ENCODE data around the gene CRYM.
"Not testable (repeated sequence)": the region's sequence is repeated elsewhere in the genome, so short reads cannot be mapped to it uniquely, and the experiment has no call there.

The CRYM gene

GRCh38 chr16:21277045-21277926 lies 804 bp downstream of the CRYM start:
- no peak for DNase-seq (ENCODE audit: low read depth)

DNA sequence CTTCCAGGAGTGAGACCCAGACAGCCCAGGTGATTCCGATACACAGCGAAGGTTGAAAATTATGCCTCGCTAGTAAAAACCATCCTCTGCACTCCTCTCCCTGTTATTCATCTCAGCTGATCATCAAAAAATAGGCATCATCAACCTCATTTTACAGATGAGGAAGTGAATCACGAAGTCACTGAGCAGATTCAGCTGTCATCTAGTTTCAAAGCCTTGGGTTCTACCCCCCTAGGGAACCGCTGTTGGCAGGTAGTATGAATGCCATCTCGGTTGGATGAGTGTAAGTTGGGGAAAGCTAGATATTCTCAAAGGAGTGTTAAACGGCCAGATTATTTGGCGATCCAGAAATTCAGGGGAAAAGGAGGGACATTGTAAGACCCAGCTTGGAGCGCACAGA lies 2.0 kb downstream of the CRYM start:
- no peak for DNase-seq (ENCODE audit: low read depth)

DNA sequence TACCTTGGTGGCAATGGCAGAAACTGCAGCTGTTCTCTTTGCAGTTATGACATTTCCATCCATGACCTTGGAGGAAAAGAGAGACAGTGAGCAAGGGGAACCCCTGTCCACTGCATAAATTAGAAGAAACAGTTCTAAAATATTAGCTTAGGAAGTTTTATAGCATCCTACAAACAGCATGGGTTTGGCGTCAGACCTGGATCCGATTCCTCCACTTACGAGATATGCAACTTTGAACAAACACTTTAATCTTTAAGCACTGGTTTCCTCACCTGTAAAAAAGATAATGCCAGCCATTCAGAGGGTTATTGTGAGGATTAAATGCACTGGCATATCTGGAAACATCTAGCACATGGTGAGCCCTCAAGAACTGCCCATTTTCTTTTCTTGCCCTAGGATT lies 2.6 kb downstream of the CRYM start:
- no peak for DNase-seq (ENCODE audit: low read depth)

- no peak for DNase-seq (ENCODE audit: low read depth)
Observed at GRCh38 chr16:21274172-21274726, 3.8 kb downstream of the CRYM start.

GRCh38 chr16:21272763-21273162 lies 5.3 kb downstream of the CRYM start:
- DNase-seq (ENCODE audit: low read depth), result not testable (repeated sequence)

DNA sequence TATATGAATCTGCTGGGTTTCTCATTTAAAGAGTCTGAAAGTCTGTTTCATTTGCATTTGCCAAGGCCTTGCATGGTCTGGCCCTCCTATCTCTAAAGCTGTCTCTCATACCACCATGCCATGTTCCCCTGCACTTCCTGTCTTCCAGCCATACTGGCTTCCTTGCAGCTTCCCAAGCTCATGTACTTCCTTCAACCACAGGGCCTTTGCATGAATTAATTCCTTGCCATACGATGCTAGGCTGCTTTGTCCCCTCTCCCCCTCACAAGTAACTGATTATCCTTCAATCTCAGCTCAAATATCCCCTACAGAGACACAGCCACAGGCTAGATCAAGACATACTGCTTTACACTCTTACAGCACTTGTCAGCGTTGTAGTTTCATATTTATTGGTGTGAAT lies 5.8 kb downstream of the CRYM start:
- no peak for DNase-seq (ENCODE audit: low read depth)

GRCh38 chr16:21268236-21268635 lies 9.9 kb downstream of the CRYM start:
- DNase-seq (ENCODE audit: low read depth), result no peak

- DNase-seq (ENCODE audit: low read depth), result no peak
Observed at GRCh38 chr16:21267298-21267697, 10.8 kb downstream of the CRYM start.

- no peak for DNase-seq (ENCODE audit: low read depth)
Observed at GRCh38 chr16:21265104-21265837, 12.8 kb downstream of the CRYM start.

DNA sequence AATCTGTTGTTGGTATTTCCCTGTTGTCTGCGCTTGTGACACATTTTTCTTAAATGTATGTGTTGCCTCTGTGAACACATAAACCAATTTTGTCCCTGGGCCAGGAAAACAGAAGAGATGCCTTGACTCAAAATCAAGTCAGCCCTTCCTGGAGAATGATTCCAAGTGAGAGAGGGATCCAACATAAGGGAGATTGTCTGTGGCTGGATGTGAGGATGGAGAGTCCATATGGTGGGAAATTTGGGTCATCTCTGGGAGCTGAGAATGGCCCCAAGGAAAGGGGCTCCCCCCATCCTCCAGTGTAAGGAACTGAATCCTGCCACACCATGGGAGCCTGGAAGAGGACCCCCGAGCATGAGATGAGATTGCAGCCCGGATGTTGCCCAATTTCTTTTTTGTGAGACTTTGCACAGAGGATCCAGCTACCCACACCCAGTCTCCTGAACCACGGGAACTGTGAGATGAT lies 13.5 kb downstream of the CRYM start:
- no peak for DNase-seq (ENCODE audit: low read depth)

DNA sequence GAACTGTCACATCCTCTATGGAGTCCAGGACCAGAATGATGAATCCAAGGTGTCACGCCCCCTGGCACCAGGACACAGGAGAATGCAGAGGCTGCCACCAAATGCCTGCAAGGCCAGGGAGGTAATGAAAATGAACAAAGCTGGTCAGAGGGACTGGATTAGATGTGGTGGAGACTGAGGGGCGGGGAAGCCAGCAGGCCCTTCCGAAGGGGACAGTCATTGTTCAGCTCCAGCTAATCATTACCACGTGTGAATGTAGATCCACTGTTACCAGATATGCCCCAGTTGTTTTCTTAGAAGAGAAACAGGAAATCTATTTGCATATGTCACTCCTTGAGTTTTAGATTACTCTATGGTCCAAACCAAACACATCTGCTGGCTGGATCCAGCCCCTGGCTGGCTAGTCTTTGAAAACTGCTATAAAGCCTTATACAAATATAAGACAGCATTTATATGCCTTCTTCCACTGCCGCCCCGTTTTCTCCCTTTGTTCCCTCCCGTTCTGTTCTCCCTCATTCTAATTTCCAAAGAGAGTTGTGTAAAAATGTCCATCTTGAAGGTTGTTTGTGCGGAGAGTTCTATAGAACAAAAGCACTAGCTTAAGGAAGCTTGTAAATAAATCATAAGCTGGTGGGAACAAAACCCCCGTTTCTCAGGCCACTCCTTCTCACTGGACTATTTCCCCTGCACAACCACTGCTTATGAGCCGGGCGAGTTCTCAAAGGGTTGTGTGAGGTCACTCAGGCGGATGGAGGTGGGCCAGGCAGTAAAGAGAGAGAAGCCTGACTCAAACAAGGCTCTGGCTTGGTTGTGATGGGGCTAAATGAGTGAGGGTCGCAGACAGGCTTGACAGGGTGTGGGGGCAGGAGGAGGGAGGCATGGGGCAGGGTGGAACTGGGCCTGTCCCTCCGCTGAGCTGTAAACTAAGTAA lies 14.2 kb downstream of the CRYM start:
- DNase-seq (ENCODE audit: low read depth), result no peak

DNA sequence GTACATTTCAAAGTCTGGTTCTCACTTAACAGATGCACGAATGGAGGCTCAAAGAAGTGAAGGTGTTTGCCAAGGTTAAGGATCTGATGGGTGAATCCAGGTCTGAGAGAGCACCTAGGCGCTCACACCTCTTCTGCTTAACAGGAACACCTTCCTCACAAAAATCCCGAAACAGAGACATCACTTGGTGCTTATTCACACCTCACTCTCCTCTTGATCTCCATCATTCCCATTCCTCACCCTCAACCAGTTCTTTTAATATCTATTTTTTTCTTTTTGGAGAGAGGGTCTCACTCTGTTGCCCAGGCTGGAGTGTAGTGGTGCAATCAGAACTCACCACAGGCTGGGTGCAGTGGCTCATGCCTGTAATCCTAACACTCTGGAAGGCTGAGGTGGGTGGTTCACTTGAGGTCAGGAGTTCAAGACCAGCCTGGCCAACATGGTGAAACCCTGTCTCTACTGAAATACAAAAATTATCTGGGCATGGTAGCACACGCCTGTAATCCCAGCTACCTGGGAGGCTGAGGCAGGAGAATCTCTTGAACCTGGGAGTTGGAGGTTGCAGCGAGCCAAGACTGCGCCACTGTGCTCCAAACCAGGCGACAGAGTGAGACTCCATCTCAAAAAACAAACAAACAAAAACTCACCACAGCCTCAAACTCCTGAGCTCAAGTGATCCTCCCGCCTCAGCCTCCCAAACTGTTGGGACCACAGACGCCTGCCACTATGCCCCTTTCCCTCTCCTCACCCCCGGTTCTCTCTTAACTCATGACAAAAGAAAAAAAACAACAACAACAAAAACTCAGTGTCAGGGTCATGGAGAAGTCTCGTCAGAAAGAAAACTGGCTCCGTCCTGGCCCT lies 15.1 kb downstream of the CRYM start:
- no peak for DNase-seq (ENCODE audit: low read depth)

GRCh38 chr16:21260870-21261791 lies 17.0 kb downstream of the CRYM start:
- no peak for DNase-seq (ENCODE audit: low read depth)

GRCh38 chr16:21257284-21257683 lies 20.8 kb downstream of the CRYM start:
- DNase-seq (ENCODE audit: low read depth), result no peak

GRCh38 chr16:21256636-21257035 lies 21.5 kb downstream of the CRYM start:
- no peak for DNase-seq (ENCODE audit: low read depth)

GRCh38 chr16:21253470-21253869 lies 24.6 kb downstream of the CRYM start:
- DNase-seq (ENCODE audit: low read depth), result no peak

DNA sequence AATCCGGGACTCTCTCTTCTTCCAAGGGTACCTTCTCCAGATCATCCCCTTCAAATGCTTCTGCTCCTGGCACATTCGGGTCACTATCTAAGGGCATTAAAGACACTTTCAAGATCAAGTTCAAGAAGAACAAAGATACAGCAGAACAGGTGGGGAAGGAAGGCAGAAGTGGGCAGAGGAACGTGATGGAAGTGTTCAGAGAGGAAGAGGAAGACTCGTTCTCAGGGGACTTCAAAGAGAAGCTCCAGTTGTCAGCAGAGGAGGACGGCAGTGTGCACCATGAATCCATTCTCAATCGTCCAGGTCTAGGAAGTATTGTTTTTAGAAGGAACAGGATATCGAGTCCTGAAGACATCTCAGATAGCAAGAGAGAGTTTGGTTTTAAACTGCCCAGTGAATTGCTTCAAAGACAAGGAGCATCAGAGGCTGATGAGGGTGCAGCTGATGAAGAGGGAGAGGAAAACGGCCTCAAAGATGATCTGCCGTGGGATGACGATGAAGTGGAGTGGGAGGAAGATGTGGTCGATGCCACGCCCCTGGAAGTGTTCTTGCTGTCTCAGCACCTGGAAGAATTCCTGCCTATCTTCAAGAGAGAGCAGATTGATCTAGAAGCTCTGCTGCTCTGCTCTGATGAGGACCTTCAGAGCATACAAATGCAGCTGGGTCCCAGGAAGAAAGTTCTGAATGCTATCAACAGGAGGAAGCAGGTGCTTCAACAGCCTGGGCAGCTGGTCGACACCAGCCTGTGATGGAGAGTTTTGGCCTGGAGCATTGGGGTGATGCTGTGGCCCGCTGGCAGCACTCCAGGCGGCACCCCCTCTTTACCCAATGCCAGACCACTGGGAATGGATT lies 27.8 kb downstream of the CRYM start:
- no peak for DNase-seq (ENCODE audit: low read depth)

DNA sequence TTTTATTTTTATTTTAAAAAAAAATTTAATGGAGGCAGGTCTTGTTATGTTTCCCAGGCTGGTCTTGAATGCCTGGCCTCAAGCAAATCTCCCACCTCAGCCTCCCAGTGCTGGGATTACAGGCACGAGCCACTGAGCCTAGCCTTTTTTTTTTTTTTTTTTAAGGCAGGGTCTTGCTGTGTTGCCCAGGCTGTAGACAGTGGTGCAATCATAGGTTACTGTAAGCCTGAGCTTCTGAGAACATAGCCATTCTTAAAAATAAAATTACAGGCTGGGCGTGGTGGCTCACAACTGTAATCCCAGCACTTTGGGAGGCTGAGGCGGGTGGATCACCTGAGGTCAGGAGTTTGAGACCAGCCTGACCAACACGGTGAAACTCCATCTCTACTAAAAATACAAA lies 29.9 kb downstream of the CRYM start:
- not testable (repeated sequence) for DNase-seq (ENCODE audit: low read depth)

All from activated T-helper 9 cell treated with anti-CD3 and anti-CD28 coated beads, Interleukin-2, amount 50 U/mL, for 16 hours (primary cell).